ENCODE results near the gene UQCR10. TPM values are rescaled to one million over a fixed set of nuclear protein-coding genes. Genes with fewer than 3 reads are reported as not detected.

The UQCR10 gene
- polyA plus RNA-seq, 1 donor from 2014 or later: 192 TPM

GRCh38 chr22:29795663-29796062, 28.5 kb downstream of the UQCR10 start:
- Histone ChIP-seq H3K4me3 (ENCODE audit: low read length) (no peak overlapping the region), H3K9me3 (ENCODE audit: low read length) (no peaks in the 10 kb centered on the region), H3K79me2 (replicated peaks; ENCODE audit: insufficient read depth, low read length) (no peaks in the 10 kb centered on the region), H3K27me3 (ENCODE audit: insufficient read depth, low read depth, low read length) (no peaks in the 10 kb centered on the region), H3K27ac (ENCODE audit: low read length) (no peak overlapping the region), H3K36me3 (ENCODE audit: insufficient read depth, low read length) (peaks cover 5% of the 10 kb centered on the region), H3K9me2 (ENCODE audit: insufficient read depth, low read length) (no peaks in the 10 kb centered on the region), H2AFZ (ENCODE audit: low read depth, low read length) (no peak overlapping the region), H3K9ac (ENCODE audit: low read length) (no peak overlapping the region), H4K20me1 (ENCODE audit: insufficient read depth) (no peaks in the 10 kb centered on the region), H3F3A (ENCODE audit: insufficient read depth, low read length, poor library complexity, severe bottlenecking) (no peaks in the 10 kb centered on the region), H3K4me2 (ENCODE audit: low read length) (no peak overlapping the region)
- TF ChIP-seq TAF1 (IDR thresholded peaks at IDR 0.05; ENCODE audit: low read depth) (no peak), RAD21 (conservative IDR thresholded peaks at IDR 0.05) (no peak), MXI1 (conservative IDR thresholded peaks at IDR 0.05; ENCODE audit: poor library complexity, severe bottlenecking) (no peak), CTCF (IDR thresholded peaks at IDR 0.05; ENCODE audit: poor library complexity, severe bottlenecking) (no peak), SMC3 (conservative IDR thresholded peaks at IDR 0.05; ENCODE audit: poor library complexity) (no peak), POLR2AphosphoS5 (IDR thresholded peaks at IDR 0.05) (no peak), REST (IDR thresholded peaks at IDR 0.05; ENCODE audit: borderline replicate concordance) (no peak)

GRCh38 chr22:29797351-29797750, 30.2 kb downstream of the UQCR10 start:
- Histone ChIP-seq H3K9me3 (ENCODE audit: low read length) (no peaks in the 10 kb centered on the region), H3K79me2 (replicated peaks; ENCODE audit: insufficient read depth, low read length) (no peaks in the 10 kb centered on the region), H3K4me2 (ENCODE audit: low read length) (no peak overlapping the region), H3K27ac (ENCODE audit: low read length) (no peak overlapping the region), H2AFZ (ENCODE audit: low read depth, low read length) (no peak overlapping the region), H4K20me1 (ENCODE audit: insufficient read depth) (no peaks in the 10 kb centered on the region), H3K36me3 (ENCODE audit: insufficient read depth, low read length) (peaks cover 10% of the 10 kb centered on the region), H3F3A (ENCODE audit: insufficient read depth, low read length, poor library complexity, severe bottlenecking) (no peaks in the 10 kb centered on the region), H3K27me3 (ENCODE audit: insufficient read depth, low read depth, low read length) (no peaks in the 10 kb centered on the region), H3K4me3 (ENCODE audit: low read length) (no peak overlapping the region), H3K9ac (ENCODE audit: low read length) (no peak overlapping the region), H3K9me2 (ENCODE audit: insufficient read depth, low read length) (no peaks in the 10 kb centered on the region)
- no peak for TF ChIP-seq CTCF (IDR thresholded peaks at IDR 0.05; ENCODE audit: poor library complexity, severe bottlenecking)
- TF ChIP-seq EZH2 (IDR thresholded peaks at IDR 0.05; ENCODE audit: borderline replicate concordance, insufficient read depth, low read length, poor library complexity, severe bottlenecking): no peak
- no peak for TF ChIP-seq EP300 (conservative IDR thresholded peaks at IDR 0.05; ENCODE audit: poor library complexity, severe bottlenecking)
- no peak for TF ChIP-seq MXI1 (conservative IDR thresholded peaks at IDR 0.05; ENCODE audit: poor library complexity, severe bottlenecking)
- TF ChIP-seq REST (IDR thresholded peaks at IDR 0.05; ENCODE audit: borderline replicate concordance): no peak
- TF ChIP-seq POLR2AphosphoS5 (IDR thresholded peaks at IDR 0.05): no peak

All from neural cell (in vitro differentiated cells).